ENCODE data around the gene MC3R.

Gene MC3R

GRCh38 chr20:56274156-56274555 lies 25.6 kb downstream of the MC3R start:
- TF ChIP-seq, protein P1, sequence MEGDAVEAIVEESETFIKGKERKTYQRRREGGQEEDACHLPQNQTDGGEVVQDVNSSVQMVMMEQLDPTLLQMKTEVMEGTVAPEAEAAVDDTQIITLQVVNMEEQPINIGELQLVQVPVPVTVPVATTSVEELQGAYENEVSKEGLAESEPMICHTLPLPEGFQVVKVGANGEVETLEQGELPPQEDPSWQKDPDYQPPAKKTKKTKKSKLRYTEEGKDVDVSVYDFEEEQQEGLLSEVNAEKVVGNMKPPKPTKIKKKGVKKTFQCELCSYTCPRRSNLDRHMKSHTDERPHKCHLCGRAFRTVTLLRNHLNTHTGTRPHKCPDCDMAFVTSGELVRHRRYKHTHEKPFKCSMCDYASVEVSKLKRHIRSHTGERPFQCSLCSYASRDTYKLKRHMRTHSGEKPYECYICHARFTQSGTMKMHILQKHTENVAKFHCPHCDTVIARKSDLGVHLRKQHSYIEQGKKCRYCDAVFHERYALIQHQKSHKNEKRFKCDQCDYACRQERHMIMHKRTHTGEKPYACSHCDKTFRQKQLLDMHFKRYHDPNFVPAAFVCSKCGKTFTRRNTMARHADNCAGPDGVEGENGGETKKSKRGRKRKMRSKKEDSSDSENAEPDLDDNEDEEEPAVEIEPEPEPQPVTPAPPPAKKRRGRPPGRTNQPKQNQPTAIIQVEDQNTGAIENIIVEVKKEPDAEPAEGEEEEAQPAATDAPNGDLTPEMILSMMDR (conservative IDR thresholded peaks at IDR 0.05; ENCODE audit: low read length): no peak
- no peak overlapping the region for H3K4me3 ChIP-seq (ENCODE audit: low read length)
- DNase-seq (ENCODE audit: low read depth): no peak

DNA sequence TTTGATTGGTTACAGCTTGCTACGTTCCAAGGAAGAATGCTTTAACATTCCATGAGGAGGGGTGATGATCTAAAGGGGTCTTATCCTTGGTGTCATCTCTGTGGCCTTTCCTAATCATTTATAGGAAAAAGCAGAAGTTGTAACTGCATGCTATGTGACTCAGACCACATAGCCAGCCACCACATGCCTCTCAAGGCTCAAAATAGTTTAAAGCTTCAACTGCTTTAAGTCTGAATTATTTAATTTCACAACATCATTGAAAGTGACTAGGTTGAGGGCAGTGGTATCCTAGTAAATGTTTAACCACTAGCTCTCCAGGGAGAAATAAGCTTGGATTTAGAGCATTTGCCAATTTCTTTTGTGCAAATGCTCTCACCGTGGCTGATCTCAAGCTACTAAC lies 29.7 kb downstream of the MC3R start:
- no peak overlapping the region for H3K4me3 ChIP-seq (ENCODE audit: low read length)
- TF ChIP-seq, protein P1 (conservative IDR thresholded peaks at IDR 0.05; ENCODE audit: low read length): no peak
- no peak for DNase-seq (ENCODE audit: low read depth)

- no peak for DNase-seq (ENCODE audit: low read depth)
- H3K4me3 ChIP-seq (ENCODE audit: low read length): no peak overlapping the region
- TF ChIP-seq, protein P1 (conservative IDR thresholded peaks at IDR 0.05; ENCODE audit: low read length): no peak
Observed at GRCh38 chr20:56285496-56285895, 37.0 kb downstream of the MC3R start.

DNA sequence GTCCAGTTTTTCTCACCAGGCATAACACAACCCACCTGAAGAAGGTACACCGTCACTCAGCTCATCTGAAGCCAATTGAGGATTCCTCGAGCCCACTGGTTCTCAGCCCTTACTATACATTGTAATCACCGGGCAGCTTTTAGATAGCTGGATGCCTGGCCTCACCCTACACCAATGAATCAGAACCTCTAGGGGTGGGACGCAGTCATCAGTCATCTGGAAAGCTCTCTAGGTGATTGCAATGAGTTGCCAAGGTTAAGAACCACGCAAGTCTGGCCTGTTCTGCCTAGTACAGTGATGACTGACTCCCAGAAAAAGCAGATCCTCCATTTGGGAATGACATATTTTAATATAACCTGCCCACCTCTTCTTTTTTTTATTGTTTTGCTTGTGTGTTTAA lies 41.1 kb downstream of the MC3R start:
- TF ChIP-seq, protein P1 (conservative IDR thresholded peaks at IDR 0.05; ENCODE audit: low read length): no peak
- no peak overlapping the region for H3K4me3 ChIP-seq (ENCODE audit: low read length)
- DNase-seq (ENCODE audit: low read depth): no peak

DNA sequence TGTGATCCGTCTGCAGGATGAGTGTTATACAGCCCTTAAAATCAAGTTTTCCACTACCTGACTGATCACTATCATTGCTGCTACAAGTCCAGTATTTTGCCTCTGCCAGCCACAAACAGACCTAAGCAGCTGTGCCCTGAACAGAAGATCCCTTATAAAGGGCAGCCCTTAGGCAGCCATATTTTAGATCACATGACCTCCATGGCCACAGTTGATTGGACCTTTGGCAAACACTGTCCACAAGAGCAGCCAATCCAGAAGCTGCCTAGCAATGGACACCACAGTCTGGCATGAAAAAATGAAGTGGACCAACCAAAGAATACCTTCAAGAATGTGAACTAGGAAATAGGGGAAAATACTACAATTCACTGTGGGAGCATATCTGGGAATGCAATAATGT lies 50.8 kb downstream of the MC3R start:
- TF ChIP-seq, protein P1 (conservative IDR thresholded peaks at IDR 0.05; ENCODE audit: low read length): no peak

More for the DNA sequence above, 50.8 kb downstream of the MC3R start:
- no peak for DNase-seq (ENCODE audit: low read depth)
- H3K4me3 ChIP-seq (ENCODE audit: low read length): no peak overlapping the region

All from AG10803 (cell line).